ENCODE data around the gene CFAP73.
"Not testable (repeated sequence)": the region's sequence is repeated elsewhere in the genome, so short reads cannot be mapped to it uniquely, and the experiment has no call there.

The CFAP73 gene

DNA sequence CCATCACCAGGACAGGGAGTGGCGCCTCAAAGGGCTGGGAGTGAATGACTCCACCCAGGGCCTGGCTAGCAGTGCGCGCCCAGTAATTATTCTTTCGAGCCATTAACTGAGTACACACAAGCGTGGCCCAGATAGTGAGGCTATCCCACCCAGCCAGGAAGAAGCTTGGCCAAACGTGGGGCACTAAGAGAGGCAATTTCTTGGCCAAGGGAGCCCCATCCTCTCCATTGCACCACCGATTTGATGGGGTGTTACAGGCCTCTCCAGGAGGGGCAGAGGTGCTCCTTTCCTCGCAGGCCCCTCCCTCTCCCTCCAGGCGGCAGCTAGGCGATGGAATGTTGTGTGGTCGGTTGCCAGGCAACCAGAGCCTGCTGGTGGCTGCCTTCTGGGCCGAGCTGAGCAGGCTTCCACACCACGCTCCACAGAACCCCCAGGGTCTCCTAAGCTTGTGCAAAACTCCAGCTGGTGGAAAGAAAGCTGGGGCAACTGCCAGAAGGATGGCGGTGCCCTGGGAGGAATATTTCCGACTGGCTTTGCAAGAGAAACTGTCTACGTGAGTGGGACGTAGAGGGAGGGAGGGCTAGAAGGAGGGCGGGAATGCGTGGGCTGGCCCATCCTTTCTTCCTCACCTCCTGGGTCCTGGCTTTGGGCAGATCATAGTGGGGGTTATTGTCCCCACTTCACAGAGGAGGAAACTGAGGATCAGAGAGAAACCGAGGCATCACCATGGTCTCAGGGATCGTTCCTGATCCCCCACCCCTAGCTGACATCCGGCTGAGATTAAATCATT, at the start of gene CFAP73:
Gene CFAP73, plus strand, starts transcription at position 364 of the 790 bp plus-strand sequence. Its CDS starts 134 bp downstream, at position 498.
- DNase-seq, result peak; percentile 77

DNA sequence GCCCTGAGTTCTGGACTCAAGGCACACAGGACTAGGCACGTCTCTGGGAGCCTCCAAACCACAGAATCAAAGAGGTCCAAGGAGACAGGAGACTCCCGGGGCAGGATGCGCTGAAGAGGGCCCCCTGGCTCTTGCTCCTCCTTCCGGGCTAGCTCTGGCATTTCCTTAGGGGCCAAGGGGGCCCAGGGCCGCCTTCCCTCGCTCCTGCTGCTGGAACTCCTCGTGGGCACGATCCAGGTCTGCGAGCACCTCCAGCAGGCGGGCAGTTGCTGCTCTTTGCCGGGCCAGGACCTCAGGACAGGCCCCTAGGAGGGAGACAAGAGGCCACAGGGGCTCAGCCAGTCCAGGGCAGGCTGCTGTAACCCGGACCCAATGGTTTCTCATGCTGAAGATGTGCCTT, 49.8 kb upstream of the CFAP73 start:
- no peak for DNase-seq

GRCh38 chr12:113101751-113102150, 47.8 kb upstream of the CFAP73 start:
- DNase-seq, result no peak

GRCh38 chr12:113102811-113103210, 46.7 kb upstream of the CFAP73 start:
- no peak for DNase-seq

DNA sequence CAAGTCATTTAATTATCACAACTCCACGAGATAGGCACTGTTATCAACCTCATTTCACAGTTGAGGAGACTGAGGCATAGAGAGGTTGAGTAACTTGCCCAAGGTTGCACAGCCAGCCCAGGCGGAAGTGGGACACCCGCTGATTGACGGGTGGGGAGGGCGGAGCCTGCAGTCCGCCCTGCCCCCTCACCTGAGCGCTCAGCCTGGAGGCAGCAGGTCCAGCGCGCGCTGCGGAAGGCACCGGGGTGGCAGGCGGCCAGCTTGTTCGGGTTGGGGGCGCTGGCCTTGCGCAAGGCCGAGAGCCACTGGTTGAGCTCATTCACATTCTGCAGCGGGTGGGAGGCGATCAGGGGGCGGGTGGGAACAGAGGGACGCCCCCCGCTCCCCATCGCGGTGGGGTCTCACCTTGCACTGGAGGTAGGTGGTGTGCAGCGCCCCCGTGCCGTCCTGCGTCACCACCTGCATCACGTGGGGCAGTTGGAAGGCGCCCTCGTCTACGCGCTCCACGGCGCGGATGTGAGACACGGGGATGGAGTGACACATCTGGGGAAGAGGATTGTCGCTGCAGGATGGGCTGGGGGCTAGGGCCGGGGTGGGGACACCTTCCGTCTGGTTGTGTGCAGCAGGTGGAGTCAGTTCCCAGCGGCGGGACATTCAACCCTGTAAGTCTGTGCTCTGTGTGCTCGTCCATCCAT, 45.6 kb upstream of the CFAP73 start:
- DNase-seq, result no peak

DNA sequence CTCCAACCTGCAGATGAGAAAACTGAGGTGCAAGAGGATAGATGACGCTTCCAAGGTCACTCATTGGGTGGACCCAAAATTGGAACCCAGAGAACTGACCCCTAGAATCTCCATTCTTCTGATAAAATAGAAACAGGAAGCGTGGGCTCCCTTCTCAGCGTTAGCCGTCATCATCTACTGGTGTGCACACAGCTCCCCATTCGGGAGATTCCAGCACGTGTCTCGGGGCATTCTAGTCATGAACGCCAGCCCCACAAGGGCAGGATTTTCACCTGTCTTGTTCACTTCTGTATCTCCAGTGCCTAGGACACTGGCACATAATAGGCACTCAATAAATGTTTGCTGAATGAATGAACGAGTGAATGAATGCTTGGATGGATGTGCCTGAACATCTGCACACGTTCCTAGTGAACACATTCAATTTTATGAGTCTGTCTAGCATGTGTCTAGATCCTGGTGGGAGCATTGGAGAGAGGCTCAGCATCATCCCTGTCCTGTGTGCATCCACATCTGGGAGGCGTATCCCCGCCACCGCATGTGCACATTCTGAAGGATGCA, 44.5 kb upstream of the CFAP73 start:
- no peak for DNase-seq

DNA sequence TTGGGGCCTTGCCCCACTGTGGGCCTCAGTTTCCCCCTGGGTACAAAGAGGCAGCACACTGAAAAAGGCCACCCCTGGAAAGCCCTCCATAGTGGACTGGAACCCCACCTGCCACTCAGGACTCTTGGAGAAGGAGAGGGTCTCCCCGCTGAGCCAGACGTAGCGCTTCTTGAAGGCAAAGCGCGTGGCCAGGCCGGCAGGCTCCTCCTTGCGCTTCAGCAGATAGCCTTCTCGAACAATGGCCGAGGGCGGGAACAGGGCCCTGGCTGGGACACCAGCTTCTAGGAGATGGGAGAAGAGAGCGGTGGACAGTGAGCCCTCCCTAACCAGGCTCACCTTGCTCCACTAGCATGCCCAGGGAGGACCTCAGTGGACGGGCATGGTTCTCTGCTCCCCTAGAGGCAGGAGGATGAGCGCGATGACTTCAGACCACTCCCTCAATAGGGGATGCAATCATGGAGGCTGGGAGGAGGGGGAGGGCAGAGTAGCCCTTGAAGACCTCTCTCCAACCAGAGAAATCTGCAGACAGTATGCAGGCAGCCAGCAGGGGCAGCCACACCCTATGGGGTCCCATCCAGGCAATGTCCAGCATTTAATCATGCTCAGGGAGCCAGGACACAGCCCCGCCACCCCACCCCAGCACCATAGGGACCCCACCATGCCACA, 43.8 kb upstream of the CFAP73 start:
- DNase-seq, result no peak

DNA sequence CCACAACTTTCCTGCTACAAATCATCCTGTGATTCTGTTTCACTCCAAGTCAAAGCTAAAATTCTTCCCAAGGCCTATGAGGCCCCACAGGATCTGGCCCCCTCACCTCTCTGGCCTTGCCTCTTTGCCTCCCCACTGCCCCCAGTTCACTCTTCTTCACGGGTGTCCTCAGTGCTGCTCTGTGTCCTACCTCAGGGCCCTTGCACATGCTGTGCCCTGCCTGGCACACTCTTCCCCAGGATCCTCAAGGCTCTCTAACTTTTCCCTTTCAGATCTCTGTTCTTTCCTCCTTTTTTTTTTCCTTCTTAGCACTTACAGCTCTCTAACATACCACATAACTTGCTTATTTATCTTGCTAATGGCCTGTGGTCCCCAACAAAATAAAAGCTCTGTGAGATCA, 43.2 kb upstream of the CFAP73 start:
- no peak for DNase-seq

DNA sequence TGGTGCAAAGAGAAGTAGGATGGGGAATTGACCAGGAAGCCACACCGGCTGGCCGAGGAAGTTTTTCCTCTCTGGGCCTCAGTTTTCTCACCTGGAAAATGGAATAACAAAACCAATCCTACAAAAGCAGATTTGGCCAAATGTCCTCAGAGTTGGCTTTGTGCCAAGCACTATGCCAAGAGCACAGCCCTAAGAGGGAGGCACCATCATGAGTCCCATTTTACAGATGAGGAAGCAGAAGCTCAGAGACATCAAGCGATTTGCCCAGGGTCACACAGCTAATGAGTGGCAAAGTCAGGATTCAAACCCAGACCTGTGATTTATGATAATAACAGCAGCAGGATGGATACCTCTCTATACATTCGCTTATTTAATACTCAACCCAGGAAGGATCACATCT, 41.2 kb upstream of the CFAP73 start:
- no peak for DNase-seq

DNA sequence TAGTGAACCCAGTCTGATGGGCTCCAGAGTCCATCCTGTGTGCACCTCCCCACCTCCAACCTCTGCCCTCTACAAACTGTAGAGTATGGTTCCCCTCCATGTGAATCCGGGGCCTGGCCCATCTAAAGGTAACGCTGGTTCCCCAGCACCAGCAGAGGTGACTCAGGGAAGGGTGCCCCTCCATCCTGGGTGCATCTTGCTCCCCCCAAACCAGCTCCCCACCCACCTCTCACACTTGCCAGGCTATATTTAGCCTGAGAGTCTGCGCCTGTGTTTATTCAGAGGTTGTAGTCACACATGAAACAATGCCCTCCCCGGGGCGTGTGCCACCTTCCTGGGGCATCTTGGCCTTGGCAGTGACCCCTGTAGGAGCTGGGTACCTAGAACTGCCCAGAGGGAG, 40.2 kb upstream of the CFAP73 start:
- no peak for DNase-seq

GRCh38 chr12:113109872-113110599, 39.5 kb upstream of the CFAP73 start:
- DNase-seq, result no peak

- DNase-seq, result no peak
Measured at GRCh38 chr12:113111247-113111646, 38.3 kb upstream of the CFAP73 start.

GRCh38 chr12:113112043-113112899, 37.3 kb upstream of the CFAP73 start:
- no peak for DNase-seq

GRCh38 chr12:113113397-113113796, 36.1 kb upstream of the CFAP73 start:
- no peak for DNase-seq

DNA sequence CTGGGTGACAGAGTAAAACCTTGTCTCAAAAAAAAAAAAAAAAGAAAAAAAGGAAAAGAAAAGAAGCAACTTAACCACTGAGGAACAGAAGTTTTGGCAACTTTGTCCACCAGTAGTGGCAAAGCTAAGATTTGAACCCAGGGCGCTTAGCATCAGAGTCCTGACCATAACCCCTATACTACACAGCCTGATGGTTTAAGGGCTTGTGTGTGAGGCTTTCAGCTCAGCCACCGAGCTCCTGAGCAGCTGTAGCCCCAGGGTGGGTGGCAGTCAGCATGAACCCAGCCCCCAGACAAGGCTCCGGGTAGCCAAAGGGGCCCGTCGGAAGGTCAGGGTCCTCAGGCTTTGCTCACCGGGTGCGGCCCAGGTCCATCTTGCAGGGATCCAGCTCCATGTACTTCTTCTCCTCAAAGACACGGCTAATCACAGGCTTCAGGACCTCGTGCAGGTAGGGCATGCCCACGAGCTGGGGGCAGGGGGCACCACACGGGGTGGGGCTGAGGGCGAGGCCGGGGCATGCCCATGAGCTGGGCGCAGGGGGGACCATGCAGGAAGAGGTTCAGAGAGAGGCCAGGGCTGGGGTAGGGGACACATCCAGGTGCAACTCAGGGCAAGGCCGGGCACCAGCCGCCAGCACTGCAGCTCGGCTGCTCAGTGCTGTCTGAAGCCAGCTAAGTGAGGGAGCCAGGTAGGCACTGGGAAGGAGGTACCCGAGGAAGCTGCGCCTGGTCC, 34.9 kb upstream of the CFAP73 start:
- no peak for DNase-seq

GRCh38 chr12:113115455-113116126, 33.9 kb upstream of the CFAP73 start:
- no peak for DNase-seq

DNA sequence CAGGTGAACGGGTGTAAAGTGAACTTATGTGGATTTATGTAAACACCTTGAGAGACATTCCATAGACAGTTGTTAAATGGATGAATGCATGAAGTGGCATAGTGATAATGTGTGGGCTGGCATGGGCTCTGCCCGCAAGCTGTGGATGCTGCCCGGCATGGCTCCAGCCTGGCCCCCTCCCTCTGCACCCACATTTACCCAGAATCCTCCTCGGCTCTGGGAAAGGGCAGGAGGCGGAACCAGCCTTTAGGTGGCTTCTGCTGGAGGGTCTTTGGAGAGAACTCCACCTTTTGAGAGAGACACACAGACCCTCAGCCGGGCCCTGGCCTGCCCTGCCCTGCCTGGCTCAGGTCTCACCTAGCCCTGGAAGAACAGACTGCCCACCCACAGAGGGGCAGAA, 32.6 kb upstream of the CFAP73 start:
- no peak for DNase-seq

- DNase-seq, result not testable (repeated sequence)
Measured at GRCh38 chr12:113117684-113118083, 31.8 kb upstream of the CFAP73 start.

DNA sequence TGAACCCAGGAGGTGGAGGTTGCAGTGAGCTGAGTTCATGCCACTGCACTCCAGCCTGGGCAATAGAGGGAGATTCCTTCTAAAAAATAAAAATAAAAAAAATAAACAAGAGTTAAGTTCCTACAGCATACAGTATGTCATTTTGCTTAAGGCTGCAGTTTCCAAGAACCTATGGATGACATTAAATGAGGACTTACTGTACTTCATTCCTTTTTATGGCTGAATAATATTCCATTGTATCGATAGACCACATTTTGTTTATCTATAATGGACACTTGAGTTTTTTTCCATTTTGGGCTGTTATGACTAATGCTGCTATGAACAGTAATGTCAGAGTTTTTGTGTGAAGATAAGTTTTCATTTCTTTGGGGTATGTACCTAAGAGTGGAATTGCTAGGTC, 31.4 kb upstream of the CFAP73 start:
- no peak for DNase-seq

- no peak for DNase-seq
Measured at GRCh38 chr12:113119980-113120669, 29.4 kb upstream of the CFAP73 start.
